Epidermal melanocyte (primary cell): ENCODE measurements around the gene TRIM34.
"Not testable (repeated sequence)": the region's sequence is repeated elsewhere in the genome, so short reads cannot be mapped to it uniquely, and the experiment has no call there.

ENCODE experiments used
- DNase-seq: peaks from one replicate; pipeline ENCODE4 v3.0.0; 2011; ENCODE audit warnings: low spot score; ENCODE audit not compliant: insufficient read length

TRIM34 gene, protein sequence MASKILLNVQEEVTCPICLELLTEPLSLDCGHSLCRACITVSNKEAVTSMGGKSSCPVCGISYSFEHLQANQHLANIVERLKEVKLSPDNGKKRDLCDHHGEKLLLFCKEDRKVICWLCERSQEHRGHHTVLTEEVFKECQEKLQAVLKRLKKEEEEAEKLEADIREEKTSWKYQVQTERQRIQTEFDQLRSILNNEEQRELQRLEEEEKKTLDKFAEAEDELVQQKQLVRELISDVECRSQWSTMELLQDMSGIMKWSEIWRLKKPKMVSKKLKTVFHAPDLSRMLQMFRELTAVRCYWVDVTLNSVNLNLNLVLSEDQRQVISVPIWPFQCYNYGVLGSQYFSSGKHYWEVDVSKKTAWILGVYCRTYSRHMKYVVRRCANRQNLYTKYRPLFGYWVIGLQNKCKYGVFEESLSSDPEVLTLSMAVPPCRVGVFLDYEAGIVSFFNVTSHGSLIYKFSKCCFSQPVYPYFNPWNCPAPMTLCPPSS

GRCh38 chr11:5624489-5625279, at the start of gene TRIM34:
Gene TRIM34 (plus strand): TSS chr11:5625001. CDS start chr11:5632332, 7,331 bp downstream.
- DNase-seq, result peak; percentile 86

DNA sequence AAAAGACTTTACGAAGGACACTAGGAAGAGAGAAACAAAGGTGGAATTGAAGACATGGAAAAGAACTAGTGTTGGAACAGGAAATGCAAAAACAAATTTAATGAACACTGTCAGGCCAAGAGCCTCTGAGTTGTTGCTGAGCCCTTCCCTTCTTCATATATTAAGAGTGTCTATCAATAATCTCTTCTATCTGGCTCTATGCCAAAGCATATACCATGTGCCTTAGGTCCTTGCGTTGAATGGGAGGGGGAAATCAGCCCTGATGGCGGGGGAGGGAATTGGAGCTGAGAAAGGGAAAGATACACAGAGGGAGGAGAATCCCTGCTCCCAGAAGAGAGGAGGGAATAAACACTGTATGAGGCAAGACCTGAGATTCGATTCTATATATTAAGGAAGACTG, 49.6 kb upstream of the TRIM34 start:
- no peak for DNase-seq

GRCh38 chr11:5577101-5577500, 47.7 kb upstream of the TRIM34 start:
- no peak for DNase-seq

GRCh38 chr11:5580577-5580976, 44.2 kb upstream of the TRIM34 start, which contains the start of gene OR52B6:
Gene OR52B6 (plus strand): TSS chr11:5580877. CDS start chr11:5580877, 0 bp downstream.
- no peak for DNase-seq

GRCh38 chr11:5581014-5581413, 43.8 kb upstream of the TRIM34 start:
- DNase-seq, result no peak

GRCh38 chr11:5584458-5584857, 40.3 kb upstream of the TRIM34 start:
- DNase-seq, result not testable (repeated sequence)

- DNase-seq, result not testable (repeated sequence)
These were observed 34.9 kb upstream of the TRIM34 start for GRCh38 chr11:5589906-5590305.

GRCh38 chr11:5591613-5592012, 33.2 kb upstream of the TRIM34 start:
- DNase-seq, result no peak

DNA sequence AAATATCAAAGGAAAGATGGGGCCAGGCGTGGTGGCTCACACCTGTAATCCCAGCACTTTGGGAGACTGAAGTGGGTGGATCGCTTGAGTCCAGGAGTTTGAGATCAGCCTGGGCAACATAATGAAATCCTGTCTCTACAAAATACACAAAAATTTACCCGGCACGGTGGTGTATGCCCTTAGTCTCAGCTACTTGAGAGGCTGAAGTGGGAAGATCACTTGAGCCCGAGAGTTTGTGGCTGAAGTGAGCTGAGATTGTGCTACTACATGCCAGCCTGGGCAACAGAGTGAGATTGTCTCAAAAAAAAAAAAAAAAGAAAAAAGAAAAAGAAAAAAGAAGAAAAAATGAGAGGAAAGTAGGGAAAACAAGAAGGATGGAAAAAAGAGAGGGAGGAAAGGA, 32.2 kb upstream of the TRIM34 start:
- no peak for DNase-seq

- DNase-seq, result no peak
These were observed 31.7 kb upstream of the TRIM34 start for GRCh38 chr11:5593146-5593545.

- peak; percentile 40 for DNase-seq
These were observed 28.1 kb upstream of the TRIM34 start, which contains the start of gene TRIM6 for GRCh38 chr11:5596607-5597201. Gene TRIM6 (plus strand): TSS chr11:5596637. CDS start chr11:5596898, 261 bp downstream.

GRCh38 chr11:5597953-5598352, 26.8 kb upstream of the TRIM34 start:
- DNase-seq, result no peak

GRCh38 chr11:5600374-5600851, 24.4 kb upstream of the TRIM34 start:
- DNase-seq, result no peak

DNA sequence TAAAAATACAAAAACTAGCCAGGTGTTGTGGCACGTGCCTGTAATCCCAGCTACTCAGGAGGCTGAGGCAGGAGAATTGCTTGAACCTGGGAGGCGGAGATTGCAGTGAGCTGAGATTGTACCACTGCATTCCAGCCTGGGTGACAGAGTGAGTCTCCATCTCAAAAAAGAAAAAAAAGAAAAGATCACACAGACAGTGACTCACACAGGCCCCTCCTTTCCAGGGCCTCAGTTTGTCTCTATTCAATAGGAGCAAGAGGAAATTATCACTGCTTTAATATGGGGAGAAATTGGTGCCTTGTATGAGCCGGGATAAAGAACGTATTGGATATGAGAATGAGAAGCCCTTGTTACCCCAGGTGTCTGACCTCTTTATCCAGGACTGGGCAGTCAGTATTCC, 22.0 kb upstream of the TRIM34 start:
- not testable (repeated sequence) for DNase-seq

DNA sequence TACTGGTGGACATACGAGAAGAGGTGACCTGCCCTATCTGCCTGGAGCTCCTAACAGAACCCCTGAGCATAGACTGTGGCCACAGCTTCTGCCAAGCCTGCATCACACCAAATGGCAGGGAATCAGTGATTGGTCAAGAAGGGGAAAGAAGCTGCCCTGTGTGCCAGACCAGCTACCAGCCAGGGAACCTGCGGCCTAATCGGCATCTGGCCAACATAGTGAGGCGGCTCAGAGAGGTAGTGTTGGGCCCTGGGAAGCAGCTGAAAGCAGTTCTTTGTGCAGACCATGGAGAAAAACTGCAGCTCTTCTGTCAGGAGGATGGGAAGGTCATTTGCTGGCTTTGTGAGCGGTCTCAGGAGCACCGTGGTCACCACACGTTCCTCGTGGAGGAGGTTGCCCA, 21.5 kb upstream of the TRIM34 start:
- DNase-seq, result no peak

- no peak for DNase-seq
These were observed 19.9 kb upstream of the TRIM34 start for GRCh38 chr11:5604896-5605295.

DNA sequence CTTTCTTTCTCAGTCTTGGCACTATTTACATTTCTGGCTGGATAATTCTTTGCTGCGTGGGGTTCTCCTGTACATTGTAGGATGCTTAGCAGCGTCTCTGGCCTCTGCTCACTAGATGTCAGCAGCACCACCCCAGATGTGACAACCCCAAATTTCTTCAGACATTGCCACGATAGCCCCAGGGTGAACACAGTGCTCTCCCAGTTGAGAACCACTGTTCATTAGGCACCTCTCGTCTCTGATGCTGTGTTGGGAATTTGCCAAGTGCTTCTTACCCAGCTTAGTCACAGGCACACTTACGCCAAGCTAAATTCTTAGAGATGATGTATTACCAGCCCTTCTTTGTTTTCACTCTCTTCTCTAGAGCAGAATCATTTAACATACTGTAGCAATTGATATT, 19.0 kb upstream of the TRIM34 start:
- no peak for DNase-seq

DNA sequence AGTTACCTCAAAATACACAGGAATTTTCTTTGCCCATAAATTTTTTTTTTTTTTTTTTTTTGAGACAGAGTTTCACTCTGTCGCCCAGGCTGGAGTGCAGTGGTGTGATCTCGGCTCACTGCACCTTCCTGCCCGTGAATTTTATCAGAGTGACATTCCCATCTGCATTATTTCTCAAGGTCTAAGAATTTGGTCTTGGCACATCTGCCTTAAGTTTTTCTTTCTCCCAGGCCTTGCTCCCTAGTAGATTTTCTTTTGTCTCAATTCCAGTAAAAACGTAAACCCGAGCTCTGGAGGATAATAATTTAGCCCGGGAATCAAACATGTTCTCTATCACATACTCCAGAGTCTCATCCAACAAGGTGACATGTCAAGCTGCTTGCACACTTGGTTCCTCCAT, 16.0 kb upstream of the TRIM34 start:
- no peak for DNase-seq

- DNase-seq, result no peak
These were observed 14.4 kb upstream of the TRIM34 start for GRCh38 chr11:5610446-5610845.

GRCh38 chr11:5611627-5612026, 13.2 kb upstream of the TRIM34 start:
- DNase-seq, result no peak

DNA sequence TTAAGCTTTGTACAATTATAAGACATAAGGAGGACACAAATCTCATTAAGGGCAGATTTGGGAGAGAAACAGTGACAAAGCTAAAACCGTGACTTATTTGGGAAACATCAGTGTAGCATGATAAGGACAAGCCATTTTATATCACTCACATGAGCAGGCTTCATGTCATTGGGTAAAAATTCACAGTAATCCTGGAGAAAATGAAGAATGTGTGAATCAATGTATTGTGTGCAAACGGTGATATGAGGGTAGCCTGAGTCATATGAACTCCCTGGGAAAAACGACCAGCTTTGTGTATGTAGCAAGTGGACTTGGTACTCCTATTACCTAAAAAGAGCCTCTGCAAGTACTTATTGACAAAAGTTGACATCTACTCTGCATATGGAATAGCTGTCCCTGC, 6.0 kb upstream of the TRIM34 start:
- DNase-seq, result no peak
